ENCODE data around the gene ATPAF1.

ATPAF1 gene

DNA sequence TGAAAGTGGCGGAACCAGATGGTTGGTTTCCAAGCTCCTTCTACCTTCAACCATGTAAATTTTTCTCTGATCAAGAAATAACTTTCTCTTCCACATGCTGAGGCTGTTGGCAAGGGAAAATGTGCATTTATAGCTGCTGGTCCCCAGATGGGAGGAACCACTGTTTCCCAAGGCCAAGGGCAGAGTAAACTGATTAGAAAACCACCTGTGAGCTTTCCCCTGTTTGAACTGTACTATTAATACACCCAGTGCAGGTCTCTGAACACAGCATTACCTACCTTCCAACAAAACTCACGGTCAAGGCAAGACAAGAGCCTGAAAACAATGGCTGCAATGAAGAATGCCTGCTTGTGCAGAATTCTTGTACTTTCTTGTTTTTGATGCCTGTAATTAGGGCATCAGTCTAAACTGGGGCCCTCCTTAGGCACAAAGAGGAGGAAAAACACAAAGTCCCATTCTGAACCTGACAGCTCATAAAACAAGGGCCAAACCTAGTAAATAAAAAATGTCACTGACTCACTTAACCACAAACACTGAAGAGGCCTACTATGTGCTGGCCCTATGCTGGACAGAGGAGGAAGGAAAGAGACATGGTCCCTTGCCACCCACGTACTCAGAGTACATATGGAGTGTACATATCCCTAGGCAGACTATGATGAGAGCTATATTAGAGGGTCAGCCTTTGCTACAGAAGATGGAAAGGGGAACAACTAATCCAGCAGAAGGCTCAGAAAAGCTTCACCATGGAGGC is 66.7 kb downstream of the ATPAF1 start:
- H3K4me3 ChIP-seq (ENCODE audit: low read depth, low read length): no peak overlapping the region
- DNase-seq (ENCODE audit: low read depth): no peak
- TF ChIP-seq, protein P1, sequence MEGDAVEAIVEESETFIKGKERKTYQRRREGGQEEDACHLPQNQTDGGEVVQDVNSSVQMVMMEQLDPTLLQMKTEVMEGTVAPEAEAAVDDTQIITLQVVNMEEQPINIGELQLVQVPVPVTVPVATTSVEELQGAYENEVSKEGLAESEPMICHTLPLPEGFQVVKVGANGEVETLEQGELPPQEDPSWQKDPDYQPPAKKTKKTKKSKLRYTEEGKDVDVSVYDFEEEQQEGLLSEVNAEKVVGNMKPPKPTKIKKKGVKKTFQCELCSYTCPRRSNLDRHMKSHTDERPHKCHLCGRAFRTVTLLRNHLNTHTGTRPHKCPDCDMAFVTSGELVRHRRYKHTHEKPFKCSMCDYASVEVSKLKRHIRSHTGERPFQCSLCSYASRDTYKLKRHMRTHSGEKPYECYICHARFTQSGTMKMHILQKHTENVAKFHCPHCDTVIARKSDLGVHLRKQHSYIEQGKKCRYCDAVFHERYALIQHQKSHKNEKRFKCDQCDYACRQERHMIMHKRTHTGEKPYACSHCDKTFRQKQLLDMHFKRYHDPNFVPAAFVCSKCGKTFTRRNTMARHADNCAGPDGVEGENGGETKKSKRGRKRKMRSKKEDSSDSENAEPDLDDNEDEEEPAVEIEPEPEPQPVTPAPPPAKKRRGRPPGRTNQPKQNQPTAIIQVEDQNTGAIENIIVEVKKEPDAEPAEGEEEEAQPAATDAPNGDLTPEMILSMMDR (IDR thresholded peaks at IDR 0.05; ENCODE audit: low read depth, low read length, missing control alignments): no peak

DNA sequence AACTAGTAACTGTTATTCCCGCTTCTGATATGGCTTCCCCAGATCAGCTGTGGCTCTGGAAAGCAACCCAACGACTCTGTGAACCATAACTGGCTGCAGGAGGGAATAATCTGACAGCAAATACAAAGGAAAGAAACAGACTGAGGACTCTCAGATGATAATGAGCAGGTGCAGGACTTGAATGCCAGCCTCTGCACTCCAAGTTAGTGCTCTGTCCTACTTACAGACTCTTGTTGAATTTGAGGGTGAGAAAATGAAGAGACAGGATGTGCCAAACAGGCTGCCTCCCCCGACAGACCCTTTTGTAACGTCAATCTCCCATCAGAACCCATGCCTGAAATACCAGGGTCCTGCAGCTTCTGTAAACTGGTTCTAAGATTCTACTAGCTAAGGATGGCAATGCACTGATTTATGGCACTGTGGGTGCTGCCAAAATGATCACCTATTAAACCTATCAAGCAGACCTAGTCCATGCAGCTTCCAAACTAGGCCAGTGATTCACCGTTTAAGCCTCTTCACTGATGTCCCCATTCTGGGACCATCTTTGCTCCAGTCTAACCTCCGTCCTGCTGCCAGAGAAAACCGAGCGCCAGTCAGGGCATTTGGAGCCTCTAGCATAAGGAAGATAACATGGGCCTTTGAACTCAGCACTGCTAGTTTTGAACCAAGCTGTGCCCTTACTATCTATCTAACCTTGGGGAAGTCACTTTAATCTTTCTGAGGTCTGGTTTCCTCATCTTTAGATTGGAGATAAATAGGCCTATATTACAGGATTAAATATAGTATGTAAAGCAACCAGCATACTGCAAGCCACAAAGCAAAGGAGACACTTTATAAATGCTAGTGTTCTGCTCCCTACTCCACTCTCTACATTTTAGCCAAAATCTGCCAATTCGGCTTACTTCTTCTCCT is 68.8 kb downstream of the ATPAF1 start:
- TF ChIP-seq, protein P1 (IDR thresholded peaks at IDR 0.05; ENCODE audit: low read depth, low read length, missing control alignments): no peak
- H3K4me3 ChIP-seq (ENCODE audit: low read depth, low read length): no peak overlapping the region
- no peak for DNase-seq (ENCODE audit: low read depth)

DNA sequence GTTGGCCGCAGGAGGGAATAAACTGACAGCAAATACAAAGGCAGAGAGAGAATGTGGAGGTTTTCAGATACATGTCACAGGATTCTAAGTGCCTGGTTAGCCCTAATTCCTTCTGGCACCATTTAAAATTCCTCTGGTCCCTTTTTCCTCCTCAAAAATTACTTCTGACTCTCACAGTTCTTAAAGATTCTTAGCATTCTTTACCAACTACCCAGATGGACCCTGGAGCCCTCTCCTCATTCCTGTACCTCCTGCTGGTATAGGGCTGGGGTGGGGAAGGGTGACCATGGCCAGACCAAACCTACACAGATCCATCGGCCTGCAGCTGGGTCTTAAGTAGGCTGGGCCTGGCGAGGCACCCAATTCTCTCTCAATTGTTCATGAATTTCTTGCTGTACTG is 71.3 kb downstream of the ATPAF1 start:
- no peak overlapping the region for H3K4me3 ChIP-seq (ENCODE audit: low read depth, low read length)
- DNase-seq (ENCODE audit: low read depth): no peak
- TF ChIP-seq, protein P1 (IDR thresholded peaks at IDR 0.05; ENCODE audit: low read depth, low read length, missing control alignments): no peak

DNA sequence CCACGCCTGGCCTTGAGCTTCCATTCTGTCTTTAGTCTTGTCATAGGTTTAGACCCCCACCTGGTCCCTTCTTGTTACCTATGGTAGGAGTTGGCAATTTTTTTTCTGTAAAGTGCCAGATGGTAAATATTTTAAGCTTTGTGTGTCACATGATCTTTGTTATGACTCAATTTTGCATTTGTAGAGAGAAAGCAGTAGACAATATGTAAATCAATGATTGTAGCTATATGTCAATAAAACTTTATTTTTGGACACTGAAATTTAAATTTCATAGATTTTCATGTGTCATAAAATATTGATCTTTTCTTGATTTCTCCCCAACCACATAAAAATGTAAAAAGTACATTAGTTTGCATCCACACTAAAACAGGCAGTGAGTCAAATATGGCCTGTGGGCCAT is 72.1 kb downstream of the ATPAF1 start:
- DNase-seq (ENCODE audit: low read depth): no peak
- TF ChIP-seq, protein P1 (IDR thresholded peaks at IDR 0.05; ENCODE audit: low read depth, low read length, missing control alignments): no peak
- no peak overlapping the region for H3K4me3 ChIP-seq (ENCODE audit: low read depth, low read length)

DNA sequence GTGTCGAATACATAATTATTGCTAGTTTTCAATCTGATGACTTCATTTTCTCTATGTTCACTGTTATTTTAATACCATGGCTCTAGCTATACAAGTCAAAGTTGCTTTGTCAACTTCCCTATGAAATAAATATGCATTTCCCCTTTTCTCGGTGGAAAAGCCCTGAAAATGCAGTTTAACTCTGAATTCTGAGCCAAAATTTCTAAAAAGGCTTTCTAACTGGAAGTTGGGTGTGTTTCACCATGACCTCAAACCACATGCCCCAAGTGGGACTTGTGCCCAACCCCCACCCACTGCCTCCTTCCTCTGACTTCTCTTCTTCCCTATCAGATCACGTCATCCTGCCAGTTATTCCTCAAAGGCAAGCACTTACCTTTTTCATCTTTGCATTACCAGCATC is 73.0 kb downstream of the ATPAF1 start:
- TF ChIP-seq, protein P1 (IDR thresholded peaks at IDR 0.05; ENCODE audit: low read depth, low read length, missing control alignments): no peak
- no peak overlapping the region for H3K4me3 ChIP-seq (ENCODE audit: low read depth, low read length)
- DNase-seq (ENCODE audit: low read depth): no peak

DNA sequence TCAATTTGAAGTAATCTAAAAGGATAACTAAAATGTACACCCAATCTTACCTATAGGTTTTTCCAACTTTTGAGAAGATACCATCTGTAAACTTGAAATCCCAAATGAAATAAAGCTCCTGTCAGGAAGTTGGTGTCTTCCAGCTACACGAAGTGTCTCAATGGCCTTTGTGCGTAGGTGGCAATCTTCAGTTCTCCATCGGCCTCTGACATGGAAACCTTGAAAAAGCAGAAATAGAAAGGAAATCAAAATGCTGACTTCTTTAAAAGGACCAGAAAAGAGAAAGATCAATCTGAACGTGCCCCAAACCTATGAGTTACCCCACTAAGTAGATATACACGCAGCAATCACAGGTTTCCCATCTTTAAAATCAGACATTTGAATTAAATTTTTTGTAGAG is 74.1 kb downstream of the ATPAF1 start:
- no peak for DNase-seq (ENCODE audit: low read depth)
- H3K4me3 ChIP-seq (ENCODE audit: low read depth, low read length): no peak overlapping the region
- TF ChIP-seq, protein P1 (IDR thresholded peaks at IDR 0.05; ENCODE audit: low read depth, low read length, missing control alignments): no peak
